ENCODE data around the gene ADISSP.

- TF ChIP-seq CTCF (IDR thresholded peaks at IDR 0.05; ENCODE audit: insufficient read depth, low read length, poor library complexity, severe bottlenecking) = no peak
- no peak for TF ChIP-seq EZH2phosphoT487 (conservative IDR thresholded peaks at IDR 0.05; ENCODE audit: low read length)
Measured at GRCh38 chr20:3704087-3704486, 63.5 kb downstream of the ADISSP start.

Measured in SU-DHL-6 (cell line).